ENCODE results near the gene FHL1.
A peak's percentile ranks its signal among the peaks of the same experiment; 100 is the strongest.

Gene FHL1

DNA sequence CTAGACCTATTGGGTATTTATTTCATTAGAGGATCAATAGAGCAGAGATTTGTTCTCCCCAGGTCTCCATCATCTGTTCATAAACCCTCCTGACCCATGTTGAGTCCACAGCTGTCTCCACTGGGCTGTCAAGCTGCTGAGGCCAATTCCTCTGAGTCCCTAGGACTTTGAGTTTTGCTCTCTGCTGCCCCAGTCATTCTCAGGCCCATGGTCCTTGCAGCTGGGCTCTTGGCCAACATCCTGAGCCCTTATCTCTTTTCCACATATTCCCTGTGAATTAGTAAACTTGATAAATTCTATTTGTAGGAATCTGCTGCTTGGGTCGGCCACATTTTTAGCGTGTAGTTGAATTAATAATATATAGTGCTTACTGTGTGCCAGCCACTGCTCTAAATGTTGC lies 41.9 kb downstream of the FHL1 start:
- in situ Hi-C loops (cut with HindIII; ENCODE audit: low sequenced_read_pairs), result no loop called here
- no peak for DNase-seq (ENCODE audit: low read depth, low spot score)
- no peak overlapping the region for H3K4me3 ChIP-seq (ENCODE audit: low read depth, low read length)
- TF ChIP-seq, protein P1, sequence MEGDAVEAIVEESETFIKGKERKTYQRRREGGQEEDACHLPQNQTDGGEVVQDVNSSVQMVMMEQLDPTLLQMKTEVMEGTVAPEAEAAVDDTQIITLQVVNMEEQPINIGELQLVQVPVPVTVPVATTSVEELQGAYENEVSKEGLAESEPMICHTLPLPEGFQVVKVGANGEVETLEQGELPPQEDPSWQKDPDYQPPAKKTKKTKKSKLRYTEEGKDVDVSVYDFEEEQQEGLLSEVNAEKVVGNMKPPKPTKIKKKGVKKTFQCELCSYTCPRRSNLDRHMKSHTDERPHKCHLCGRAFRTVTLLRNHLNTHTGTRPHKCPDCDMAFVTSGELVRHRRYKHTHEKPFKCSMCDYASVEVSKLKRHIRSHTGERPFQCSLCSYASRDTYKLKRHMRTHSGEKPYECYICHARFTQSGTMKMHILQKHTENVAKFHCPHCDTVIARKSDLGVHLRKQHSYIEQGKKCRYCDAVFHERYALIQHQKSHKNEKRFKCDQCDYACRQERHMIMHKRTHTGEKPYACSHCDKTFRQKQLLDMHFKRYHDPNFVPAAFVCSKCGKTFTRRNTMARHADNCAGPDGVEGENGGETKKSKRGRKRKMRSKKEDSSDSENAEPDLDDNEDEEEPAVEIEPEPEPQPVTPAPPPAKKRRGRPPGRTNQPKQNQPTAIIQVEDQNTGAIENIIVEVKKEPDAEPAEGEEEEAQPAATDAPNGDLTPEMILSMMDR (IDR thresholded peaks at IDR 0.05; ENCODE audit: low read depth, low read length), result no peak

DNA sequence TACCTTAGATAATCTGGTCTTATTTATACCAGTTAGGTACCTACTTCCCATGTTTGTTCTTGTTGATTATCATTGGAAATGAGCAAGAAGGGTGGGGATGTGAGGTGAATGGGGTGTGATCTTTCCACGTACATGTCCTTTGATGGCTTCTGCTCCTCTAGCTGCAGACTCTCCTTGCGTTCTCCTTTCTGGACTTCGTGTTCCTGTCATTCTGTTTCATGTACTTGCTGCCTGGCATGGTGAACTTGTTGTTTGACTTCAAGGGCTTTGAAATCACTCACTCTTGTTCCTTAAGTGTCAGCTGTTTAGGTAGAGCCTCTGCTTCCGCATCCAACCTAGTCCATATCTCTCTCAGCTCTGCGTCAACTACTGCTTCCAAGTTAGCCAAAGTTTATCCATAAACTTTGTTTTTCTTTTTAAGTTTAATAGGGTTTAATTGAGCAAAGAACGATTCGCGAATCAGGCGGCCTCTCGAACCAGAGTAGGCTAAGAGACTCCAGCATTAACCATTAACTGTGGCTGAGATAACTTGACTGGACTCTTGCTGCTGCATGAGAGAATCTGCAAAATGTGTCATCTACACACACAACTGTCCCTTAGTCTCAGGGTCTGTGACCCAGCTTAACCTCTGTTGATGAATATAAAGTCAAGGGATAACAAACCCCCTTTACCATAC lies 42.8 kb downstream of the FHL1 start:
- H3K4me3 ChIP-seq (ENCODE audit: low read depth, low read length), result no peak overlapping the region
- in situ Hi-C loops (cut with HindIII; ENCODE audit: low sequenced_read_pairs), result no loop called here
- TF ChIP-seq, protein P1 (IDR thresholded peaks at IDR 0.05; ENCODE audit: low read depth, low read length), result no peak
- no peak for DNase-seq (ENCODE audit: low read depth, low spot score)

DNA sequence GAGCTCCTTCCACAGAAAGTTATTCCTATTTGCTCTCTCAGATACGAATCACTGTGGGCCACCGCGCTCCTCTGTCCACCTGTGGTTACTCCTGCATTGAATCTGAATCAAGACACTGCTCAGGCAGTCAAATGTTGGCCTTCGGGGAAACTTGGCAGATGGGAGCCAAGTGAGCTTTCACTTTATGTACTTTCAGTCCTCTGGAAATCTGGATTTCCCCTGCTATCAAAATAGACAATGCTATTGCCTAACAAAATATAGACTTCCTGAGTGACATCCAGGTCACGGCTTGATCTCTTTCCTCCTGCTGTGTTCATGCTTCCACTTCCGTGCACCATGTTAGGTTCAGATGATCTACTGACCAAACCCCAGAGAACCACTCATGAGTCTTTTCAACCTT lies 43.8 kb downstream of the FHL1 start:
- no peak for DNase-seq (ENCODE audit: low read depth, low spot score)
- in situ Hi-C loops (cut with HindIII; ENCODE audit: low sequenced_read_pairs), result no loop called here
- H3K4me3 ChIP-seq (ENCODE audit: low read depth, low read length), result no peak overlapping the region
- TF ChIP-seq, protein P1 (IDR thresholded peaks at IDR 0.05; ENCODE audit: low read depth, low read length), result no peak

DNA sequence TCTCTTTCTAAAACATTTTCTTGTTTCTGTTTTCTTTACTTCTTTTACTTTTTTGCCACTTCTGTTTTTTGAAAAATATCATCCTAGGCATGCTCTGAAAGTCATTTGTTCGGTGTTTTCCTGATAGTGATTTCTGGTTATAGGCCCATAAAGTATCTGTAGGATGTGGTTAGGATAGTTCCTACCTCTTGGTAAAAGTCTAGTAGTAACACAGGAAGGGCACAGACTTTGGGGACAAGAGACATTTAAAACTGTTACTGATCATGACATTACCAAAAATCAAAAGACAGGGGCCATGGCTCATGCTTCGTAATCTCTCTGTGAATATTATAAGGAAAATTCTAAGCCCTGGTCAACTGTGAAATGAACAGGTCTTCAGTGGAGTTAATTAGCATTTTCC lies 44.8 kb downstream of the FHL1 start:
- TF ChIP-seq, protein P1 (IDR thresholded peaks at IDR 0.05; ENCODE audit: low read depth, low read length), result no peak
- in situ Hi-C loops (cut with HindIII; ENCODE audit: low sequenced_read_pairs), result no loop called here
- DNase-seq (ENCODE audit: low read depth, low spot score), result no peak
- H3K4me3 ChIP-seq (ENCODE audit: low read depth, low read length), result no peak overlapping the region

DNA sequence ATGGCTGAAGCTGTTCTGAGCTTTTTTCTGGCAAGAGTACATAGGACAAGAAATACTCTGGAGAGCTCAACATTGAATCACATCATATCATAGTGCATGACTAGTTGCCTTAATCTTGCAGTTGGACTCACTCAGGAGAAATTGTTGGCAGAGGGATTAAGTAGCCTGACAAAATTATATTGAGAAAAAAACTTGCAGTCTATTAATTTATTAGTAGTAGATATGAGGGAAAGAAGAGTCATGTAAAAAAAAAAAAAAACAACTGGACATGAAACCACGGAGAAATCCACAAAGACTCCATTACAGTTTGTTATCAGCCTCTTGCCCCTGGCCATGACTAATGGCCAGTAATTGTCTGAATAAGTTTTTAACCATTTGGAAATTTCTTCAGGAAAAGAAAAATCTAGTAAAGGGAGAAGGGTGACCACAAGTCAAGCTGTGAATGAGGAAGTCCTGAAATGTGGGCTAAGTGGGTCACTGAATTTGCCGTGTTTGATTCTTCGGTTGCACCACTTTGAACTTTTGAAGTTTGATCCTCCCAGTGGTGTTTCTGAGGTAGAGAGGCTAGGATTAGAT lies 45.6 kb downstream of the FHL1 start:
- peak; percentile 66 for DNase-seq (ENCODE audit: low read depth, low spot score)
- in situ Hi-C loops (cut with HindIII; ENCODE audit: low sequenced_read_pairs), result no loop called here
- TF ChIP-seq, protein P1 (IDR thresholded peaks at IDR 0.05; ENCODE audit: low read depth, low read length), result no peak
- H3K4me3 ChIP-seq (ENCODE audit: low read depth, low read length), result no peak overlapping the region

DNA sequence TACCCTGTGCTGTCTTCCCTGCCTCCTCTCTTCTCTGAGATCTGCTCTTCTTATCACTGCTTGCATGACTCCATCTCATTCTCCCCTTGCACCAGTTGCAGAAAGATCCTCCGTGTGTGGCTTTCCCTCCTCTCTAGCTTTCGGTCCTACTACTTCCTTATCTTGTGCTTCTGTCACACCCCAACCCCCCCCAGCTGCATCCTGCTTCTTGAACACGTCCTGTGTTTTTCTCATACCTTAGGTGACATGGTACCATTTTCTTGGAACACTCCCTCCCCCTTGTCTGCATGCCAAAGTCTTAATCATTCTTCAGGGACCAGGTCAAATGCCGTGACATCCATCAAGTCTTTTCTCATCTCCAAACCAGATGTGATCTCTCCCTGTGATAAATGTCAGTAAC lies 46.4 kb downstream of the FHL1 start:
- H3K4me3 ChIP-seq (ENCODE audit: low read depth, low read length), result no peak overlapping the region
- no peak for DNase-seq (ENCODE audit: low read depth, low spot score)
- in situ Hi-C loops (cut with HindIII; ENCODE audit: low sequenced_read_pairs), result no loop called here
- TF ChIP-seq, protein P1 (IDR thresholded peaks at IDR 0.05; ENCODE audit: low read depth, low read length), result no peak
